HepG2 (cell line): ENCODE measurements around the gene TTBK2. TPM values are rescaled to one million over a fixed set of nuclear protein-coding genes. Genes with fewer than 3 reads are reported as not detected.

Experiments
- ATAC-seq: fragments of 200-7000 bp; cut with Tn5 transposase; 3 replicates; pipeline ENCODE4 v1.9.1; 2020; ENCODE audit warnings: mild to moderate bottlenecking, moderate library complexity
- BruUV-seq: library from RNA; stranded (reverse); fragments of 400-500 nt; replicated peaks from 2 replicates; lab custom pipeline; 2021; lab: Mats Ljungman, UMichigan
- CTCF ChIA-PET: fragments of 300-600 bp; formaldehyde crosslinking; extraction: SDS; loops from one replicate; lab custom pipeline; 2021; ENCODE audit warnings: low total read pairs, inconsistent platforms, low intra/inter-chr PET ratio; lab: Yijun Ruan, JAX
- POLR2A ChIA-PET: fragments of 350-600 bp; sonication (Branson Sonifier 250); formaldehyde crosslinking; loops from one replicate; lab custom pipeline; 2020; ENCODE audit warnings: antibody characterized with exemption, inconsistent platforms; lab: Yijun Ruan, JAX
- DNase-seq: peaks from one replicate; pipeline ENCODE4 v3.0.0-alpha.2; 2015; ENCODE audit warnings: low spot score
- FAIRE-seq: peaks from 3 replicates; lab custom pipeline; 2011; peaks lifted over from hg19 to GRCh38; lab: Jason Lieb, UNC
- H2AFZ ChIP-seq: one replicate; pipeline ENCODE4 v1.6.1; 2011; ENCODE audit warnings: low read length, inconsistent platforms
- H3K27ac ChIP-seq: fragments of 300-600 bp; 3 replicates; pipeline ENCODE4 v1.8.0; 2011; ENCODE audit warnings: mixed run types, mild to moderate bottlenecking, mixed read lengths, low read length, inconsistent platforms; ENCODE audit not compliant: insufficient read depth; ENCODE audit errors: extremely low read length
- H3K27me3 ChIP-seq, 2 experiments: fragments of 200-600 bp in 1 of 2; 2 replicates in 1 of 2; 3 replicates in 1 of 2; pipeline versions ENCODE4 v1.6.0 to v1.8.0; 2011; ENCODE audit warnings: low read length in 2 of 2, mild to moderate bottlenecking in 2 of 2, moderate library complexity in 2 of 2, inconsistent platforms in 1 of 2; ENCODE audit not compliant: insufficient read depth in 2 of 2, control insufficient read depth in 1 of 2
- H3K36me3 ChIP-seq, 2 experiments: fragments of 200-600 bp in 1 of 2; replicated peaks in 1 of 2; 2 replicates in 1 of 2; 3 replicates in 1 of 2; pipeline versions ENCODE4 v1.5.1 to v1.8.0; 2011; ENCODE audit warnings: low read length in 2 of 2, inconsistent platforms in 1 of 2; ENCODE audit not compliant: insufficient read depth in 2 of 2, control insufficient read depth in 1 of 2
- H3K4me1 ChIP-seq: 2 replicates; pipeline ENCODE4 v1.5.1; 2012; ENCODE audit warnings: low read length, inconsistent platforms; ENCODE audit not compliant: insufficient read depth
- H3K4me2 ChIP-seq: 2 replicates; pipeline ENCODE4 v1.6.0; 2011; ENCODE audit warnings: low read depth, low read length, inconsistent platforms
- H3K4me3 ChIP-seq, 3 experiments: fragments of 200-600 bp in 1 of 3; sonication (generic), shearing (Covaris generic) in 1 of 3; replicated peaks in 1 of 3; 2 replicates each; pipeline ENCODE4 v1.5.1; 2011 to 2016; ENCODE audit warnings: low read length in 3 of 3, inconsistent platforms in 2 of 3, low read depth in 2 of 3, mild to moderate bottlenecking in 2 of 3, control low read depth in 1 of 3, mixed read lengths in 1 of 3; ENCODE audit not compliant: insufficient read depth in 1 of 3
- H3K79me2 ChIP-seq: one replicate; pipeline ENCODE4 v1.6.1; 2011; ENCODE audit warnings: low read length, inconsistent platforms; ENCODE audit not compliant: insufficient read depth
- H3K9ac ChIP-seq: 2 replicates; pipeline ENCODE4 v1.6.0; 2011; ENCODE audit warnings: mild to moderate bottlenecking, low read depth, low read length, inconsistent platforms; ENCODE audit not compliant: insufficient read depth
- H3K9me3 ChIP-seq: 2 replicates; pipeline ENCODE4 v1.5.1; 2012; ENCODE audit warnings: mild to moderate bottlenecking, low read length
- H4K20me1 ChIP-seq: 2 replicates; pipeline ENCODE4 v1.6.0; 2011; ENCODE audit warnings: inconsistent platforms, mild to moderate bottlenecking, low read length, moderate library complexity; ENCODE audit not compliant: insufficient read depth
- CBX2 ChIP-seq, 2 experiments: fragments of 200-600 bp in 1 of 2; sonication (generic); formaldehyde crosslinking in 1 of 2; IDR thresholded peaks; 2 replicates each; pipeline versions ENCODE4 v1.7.0 to v1.8.1; 2018 to 2022; ENCODE audit warnings: low read depth in 2 of 2, low read length in 1 of 2, mild to moderate bottlenecking in 1 of 2, missing genetic modification reagents in 1 of 2
- CENPX ChIP-seq: sonication (generic); formaldehyde crosslinking; IDR thresholded peaks from 2 replicates; pipeline ENCODE4 v1.9.0; 2021; ENCODE audit warnings: mild to moderate bottlenecking, missing genetic modification reagents, moderate library complexity
- HMGA1 ChIP-seq: sonication (generic); formaldehyde crosslinking; conservative IDR thresholded peaks from 2 replicates; pipeline ENCODE4 v1.4.0; 2020; ENCODE audit warnings: missing genetic modification reagents
- RFX1 ChIP-seq: fragments of 450-650 bp; IDR thresholded peaks from 2 replicates; pipeline ENCODE4 v1.6.1; 2017
- SMAD1 ChIP-seq: sonication (generic); formaldehyde crosslinking; IDR thresholded peaks from 2 replicates; pipeline ENCODE4 v1.4.0; 2020; ENCODE audit warnings: missing genetic modification reagents, low read depth, mild to moderate bottlenecking, borderline replicate concordance
- SPEN ChIP-seq: sonication (generic); formaldehyde crosslinking; IDR thresholded peaks from 2 replicates; pipeline ENCODE4 v1.5.1; 2020; ENCODE audit warnings: low read depth, mild to moderate bottlenecking, missing genetic modification reagents
- SRSF1 ChIP-seq: fragments of 200-400 bp; formaldehyde crosslinking; optimal IDR thresholded peaks from 2 replicates; pipeline ENCODE3; 2017; ENCODE audit warnings: mild to moderate bottlenecking, low read depth, low read length, moderate library complexity
- TAF15 ChIP-seq: fragments of 200-400 bp; formaldehyde crosslinking; IDR thresholded peaks from one replicate; pipeline ENCODE4 v1.6.1; 2018; ENCODE audit warnings: mild to moderate bottlenecking, low read depth, low read length; ENCODE audit not compliant: poor library complexity, severe bottlenecking
- ZFP36L1 ChIP-seq: sonication (generic); formaldehyde crosslinking; IDR thresholded peaks from 2 replicates; pipeline ENCODE4 v1.8.0; 2022; ENCODE audit warnings: mild to moderate bottlenecking, missing genetic modification reagents, moderate library complexity
- ZMAT3 ChIP-seq: sonication (generic); formaldehyde crosslinking; conservative IDR thresholded peaks from 2 replicates; pipeline ENCODE4 v1.7.0; 2021; ENCODE audit warnings: missing genetic modification reagents
- ZNF251 ChIP-seq: sonication (generic); formaldehyde crosslinking; IDR thresholded peaks from 2 replicates; pipeline ENCODE4 v1.9.0; 2021; ENCODE audit warnings: mild to moderate bottlenecking, missing genetic modification reagents
- ZNF569 ChIP-seq: sonication (generic); formaldehyde crosslinking; IDR thresholded peaks from 2 replicates; pipeline ENCODE4 v1.5.0; 2020; ENCODE audit warnings: mild to moderate bottlenecking, missing genetic modification reagents, moderate library complexity, borderline replicate concordance
- ZNF570 ChIP-seq: sonication (generic); formaldehyde crosslinking; IDR thresholded peaks from 2 replicates; pipeline ENCODE4 v1.4.0; 2020; ENCODE audit warnings: mild to moderate bottlenecking, missing genetic modification reagents, borderline replicate concordance
- ZNF670 ChIP-seq: sonication (generic); formaldehyde crosslinking; IDR thresholded peaks from 2 replicates; pipeline ENCODE4 v1.8.0; 2022; ENCODE audit warnings: mild to moderate bottlenecking, missing genetic modification reagents, borderline replicate concordance
- ZNF790 ChIP-seq: sonication (generic); formaldehyde crosslinking; IDR thresholded peaks from 2 replicates; pipeline ENCODE4 v1.8.0; 2022; ENCODE audit warnings: missing genetic modification reagents, mild to moderate bottlenecking, borderline replicate concordance
- WGBS: methylation state at CpG from one replicate; pipeline ENCODE4 v1.1.6; 2017; ENCODE audit warnings: low lambda C conversion rate; 5-methylcytosine and 5-hydroxymethylcytosine counted together
- in situ Hi-C: cut with HindIII; loops from 2 replicates; pipeline ENCODE4 v1.10.0; 2017; ENCODE audit warnings: low pct_unique_long_range_greater_than_20kb; ENCODE audit not compliant: extremely low pct_ligation_motif_present
- intact Hi-C: fragments of 100-400 bp; cut with micrococcal nuclease; formaldehyde crosslinking; loops from one replicate; pipeline ENCODE4 v1.10.0; 2022; ENCODE audit not compliant: unreplicated experiment
- polyA plus RNA-seq, 8 experiments: library from polyadenylated mRNA; depleted of rRNA in 3 of 8; stranded (reverse) in 7 of 8; unstranded in 1 of 8; fragments of >200 nt; fragmentation: Illumina TruSeq in 4 of 8; extraction: Trizol in 4 of 8; gene quantifications; 2 replicates each; pipeline versions ENCODE4 v1.2.1 to v1.2.3, GENCODE V29; 2011 to 2016; ENCODE audit warnings: low read depth in 4 of 8, missing spikeins in 1 of 8, mixed read lengths in 1 of 8; ENCODE audit not compliant: insufficient read depth in 1 of 8
- total RNA-seq, 5 experiments: library from RNA; depleted of rRNA; stranded (reverse); fragments of >200 nt; fragmentation: Illumina TruSeq; extraction: Trizol; gene quantifications; 2 replicates each; pipeline ENCODE4 v1.2.3, GENCODE V29; 2016; ENCODE audit warnings: low read depth in 1 of 5
- TF ChIP-seq, protein P1 (sequence below): sonication (generic); formaldehyde crosslinking; IDR thresholded peaks from 2 replicates; pipeline ENCODE4 v1.4.0; 2020; ENCODE audit warnings: missing genetic modification reagents
- TF ChIP-seq, protein P2 (sequence below): sonication (generic); formaldehyde crosslinking; IDR thresholded peaks from 2 replicates; pipeline ENCODE4 v1.4.0; 2020; ENCODE audit warnings: mild to moderate bottlenecking, missing genetic modification reagents

The TTBK2 gene
- total and polyA plus RNA-seq, 2 of the 13 experiments (the other 11 are each of a cell fraction or from before 2014, with no cell fraction given): 5.1 to 7.4 TPM

DNA sequence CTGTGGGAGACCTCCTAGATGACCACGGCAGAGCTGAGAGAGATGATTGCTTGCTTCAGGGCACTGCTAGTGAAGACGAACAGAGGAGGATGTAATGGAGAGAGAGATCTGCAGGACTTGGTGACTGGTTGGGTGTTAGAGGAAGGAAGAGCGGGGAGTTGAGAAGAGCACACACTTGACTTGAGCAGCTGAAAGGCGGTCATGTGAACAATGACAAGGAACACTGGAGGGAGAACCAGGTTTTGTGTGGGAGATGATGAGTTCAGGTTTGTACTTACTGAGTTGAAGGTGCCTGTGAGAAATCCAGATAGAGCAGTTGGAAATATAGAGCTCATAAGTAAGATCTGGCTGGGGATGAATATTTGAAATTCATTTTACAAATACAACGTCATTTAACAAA, 224.0 kb downstream of the TTBK2 start (continued):
- no peak for TF ChIP-seq SMAD1 (CRISPR knock-in tag)
- no peak for TF ChIP-seq SRSF1
- no peak for TF ChIP-seq ZNF670 (CRISPR knock-in tag)
- no peak for TF ChIP-seq ZFP36L1 (CRISPR knock-in tag)
- TF ChIP-seq, protein P1, sequence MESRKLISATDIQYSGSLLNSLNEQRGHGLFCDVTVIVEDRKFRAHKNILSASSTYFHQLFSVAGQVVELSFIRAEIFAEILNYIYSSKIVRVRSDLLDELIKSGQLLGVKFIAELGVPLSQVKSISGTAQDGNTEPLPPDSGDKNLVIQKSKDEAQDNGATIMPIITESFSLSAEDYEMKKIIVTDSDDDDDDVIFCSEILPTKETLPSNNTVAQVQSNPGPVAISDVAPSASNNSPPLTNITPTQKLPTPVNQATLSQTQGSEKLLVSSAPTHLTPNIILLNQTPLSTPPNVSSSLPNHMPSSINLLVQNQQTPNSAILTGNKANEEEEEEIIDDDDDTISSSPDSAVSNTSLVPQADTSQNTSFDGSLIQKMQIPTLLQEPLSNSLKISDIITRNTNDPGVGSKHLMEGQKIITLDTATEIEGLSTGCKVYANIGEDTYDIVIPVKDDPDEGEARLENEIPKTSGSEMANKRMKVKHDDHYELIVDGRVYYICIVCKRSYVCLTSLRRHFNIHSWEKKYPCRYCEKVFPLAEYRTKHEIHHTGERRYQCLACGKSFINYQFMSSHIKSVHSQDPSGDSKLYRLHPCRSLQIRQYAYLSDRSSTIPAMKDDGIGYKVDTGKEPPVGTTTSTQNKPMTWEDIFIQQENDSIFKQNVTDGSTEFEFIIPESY (CRISPR knock-in tag): no peak
- no peak for TF ChIP-seq RFX1
- TF ChIP-seq TAF15: no peak
- no peak for TF ChIP-seq HMGA1 (CRISPR knock-in tag)

DNA sequence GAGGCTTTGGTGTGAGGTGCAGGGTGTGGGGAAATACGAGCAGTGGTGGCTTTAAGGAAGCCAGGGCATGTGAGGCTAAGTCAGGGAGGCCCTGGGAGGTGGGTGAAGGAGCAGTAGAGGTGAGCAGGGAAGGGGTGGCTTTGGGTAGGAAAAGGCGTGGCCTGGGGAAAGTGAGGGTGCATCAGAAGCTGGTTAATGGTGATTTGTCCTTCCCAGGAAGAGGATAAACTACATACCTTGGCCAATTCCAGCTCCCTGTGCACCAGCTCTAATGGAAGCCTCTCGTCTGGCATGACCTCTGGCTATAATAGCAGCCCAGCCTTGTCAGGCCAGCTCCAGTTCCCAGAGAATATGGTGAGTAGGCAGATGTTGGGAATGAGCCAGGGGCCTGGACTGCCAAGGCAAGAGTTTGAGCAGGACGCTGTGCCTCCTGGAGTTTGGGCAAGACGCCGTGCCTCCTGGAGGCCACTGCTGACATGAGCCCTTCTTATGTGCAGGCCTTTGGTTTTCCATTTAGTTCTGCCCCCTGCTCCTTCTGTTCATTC, 225.0 kb downstream of the TTBK2 start:
- 93% methylated on average over 6 of the region's 6 CpGs for WGBS
- intact Hi-C loops (no loop called here), in situ Hi-C loops (no loop called here)
- ATAC-seq: no peak
- DNase-seq: no peak
- no peaks in the 10 kb centered on the region for H4K20me1 ChIP-seq
- no peaks in the 10 kb centered on the region for H3K4me1 ChIP-seq
- ChIA-PET POLR2A (no interaction called here), CTCF (no interaction called here)
- no peak overlapping the region for H2AFZ ChIP-seq
- H3K27ac ChIP-seq: no peak overlapping the region
- no peaks in the 10 kb centered on the region; a peak in 1 of 5 replicates for H3K27me3 ChIP-seq
- no peak overlapping the region for H3K4me2 ChIP-seq
- H3K36me3 ChIP-seq: peaks cover 2 to 5% of the 10 kb centered on the region in 2 experiments; a peak in 2 of 5 replicates
- no peaks in the 10 kb centered on the region for H3K9me3 ChIP-seq
- BruUV-seq: no TSS peak
- H3K9ac ChIP-seq: no peak overlapping the region
- no peak for FAIRE-seq
- H3K79me2 ChIP-seq: no peaks in the 10 kb centered on the region
- H3K4me3 ChIP-seq: no peak overlapping the region
- TF ChIP-seq ZNF790: no peak
- no peak for TF ChIP-seq ZNF569 (CRISPR knock-in tag)
- no peak for TF ChIP-seq CENPX
- TF ChIP-seq ZNF570 (CRISPR knock-in tag): no peak
- TF ChIP-seq ZNF251: no peak
- no peak for TF ChIP-seq ZMAT3
- no peak for TF ChIP-seq CBX2 (IDR thresholded peaks at IDR 0.05; ENCODE audit: low read depth, low read length)
- no peak for TF ChIP-seq CBX2 (CRISPR knock-in tag; IDR thresholded peaks at IDR 0.05; ENCODE audit: low read depth)
- TF ChIP-seq SPEN (CRISPR knock-in tag): no peak
- TF ChIP-seq, protein P2, sequence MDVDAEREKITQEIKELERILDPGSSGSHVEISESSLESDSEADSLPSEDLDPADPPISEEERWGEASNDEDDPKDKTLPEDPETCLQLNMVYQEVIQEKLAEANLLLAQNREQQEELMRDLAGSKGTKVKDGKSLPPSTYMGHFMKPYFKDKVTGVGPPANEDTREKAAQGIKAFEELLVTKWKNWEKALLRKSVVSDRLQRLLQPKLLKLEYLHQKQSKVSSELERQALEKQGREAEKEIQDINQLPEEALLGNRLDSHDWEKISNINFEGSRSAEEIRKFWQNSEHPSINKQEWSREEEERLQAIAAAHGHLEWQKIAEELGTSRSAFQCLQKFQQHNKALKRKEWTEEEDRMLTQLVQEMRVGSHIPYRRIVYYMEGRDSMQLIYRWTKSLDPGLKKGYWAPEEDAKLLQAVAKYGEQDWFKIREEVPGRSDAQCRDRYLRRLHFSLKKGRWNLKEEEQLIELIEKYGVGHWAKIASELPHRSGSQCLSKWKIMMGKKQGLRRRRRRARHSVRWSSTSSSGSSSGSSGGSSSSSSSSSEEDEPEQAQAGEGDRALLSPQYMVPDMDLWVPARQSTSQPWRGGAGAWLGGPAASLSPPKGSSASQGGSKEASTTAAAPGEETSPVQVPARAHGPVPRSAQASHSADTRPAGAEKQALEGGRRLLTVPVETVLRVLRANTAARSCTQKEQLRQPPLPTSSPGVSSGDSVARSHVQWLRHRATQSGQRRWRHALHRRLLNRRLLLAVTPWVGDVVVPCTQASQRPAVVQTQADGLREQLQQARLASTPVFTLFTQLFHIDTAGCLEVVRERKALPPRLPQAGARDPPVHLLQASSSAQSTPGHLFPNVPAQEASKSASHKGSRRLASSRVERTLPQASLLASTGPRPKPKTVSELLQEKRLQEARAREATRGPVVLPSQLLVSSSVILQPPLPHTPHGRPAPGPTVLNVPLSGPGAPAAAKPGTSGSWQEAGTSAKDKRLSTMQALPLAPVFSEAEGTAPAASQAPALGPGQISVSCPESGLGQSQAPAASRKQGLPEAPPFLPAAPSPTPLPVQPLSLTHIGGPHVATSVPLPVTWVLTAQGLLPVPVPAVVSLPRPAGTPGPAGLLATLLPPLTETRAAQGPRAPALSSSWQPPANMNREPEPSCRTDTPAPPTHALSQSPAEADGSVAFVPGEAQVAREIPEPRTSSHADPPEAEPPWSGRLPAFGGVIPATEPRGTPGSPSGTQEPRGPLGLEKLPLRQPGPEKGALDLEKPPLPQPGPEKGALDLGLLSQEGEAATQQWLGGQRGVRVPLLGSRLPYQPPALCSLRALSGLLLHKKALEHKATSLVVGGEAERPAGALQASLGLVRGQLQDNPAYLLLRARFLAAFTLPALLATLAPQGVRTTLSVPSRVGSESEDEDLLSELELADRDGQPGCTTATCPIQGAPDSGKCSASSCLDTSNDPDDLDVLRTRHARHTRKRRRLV (CRISPR knock-in tag): no peak
